Activated CD8-positive, alpha-beta T cell treated with anti-CD3 and anti-CD28 coated beads, Interleukin-2, amount 10 ng/mL, durations not matched to agents 7 days and 5 days (primary cell): Measurements from ENCODE around the gene CACNA1C. TPM values are rescaled to one million over a fixed set of nuclear protein-coding genes. Genes with fewer than 3 reads are reported as not detected.

Experiments used
- ATAC-seq: fragments of 150-1000 bp; cut with Tn5 transposase; one replicate; pipeline ENCODE4 v1.10.0; 2021; ENCODE audit warnings: moderate library complexity
- CTCF ChIA-PET: fragments of 350-600 bp; sonication (Branson Sonifier 250); formaldehyde crosslinking; loops from one replicate; lab custom pipeline; 2021; ENCODE audit warnings: antibody characterized with exemption; lab: Charles Lee
- POLR2A ChIA-PET: fragments of 350-600 bp; sonication (Branson Sonifier 250); formaldehyde crosslinking; loops from one replicate; lab custom pipeline; 2021; ENCODE audit warnings: antibody characterized with exemption; lab: Charles Lee
- DNase-seq: peaks from one replicate; pipeline ENCODE4 v3.0.0-alpha.2; 2020
- H3K27ac Mint-ChIP-seq: one replicate; pipeline ENCODE4 v1.8.0; 2021; ENCODE audit warnings: mild to moderate bottlenecking, mixed read lengths
- H3K27me3 Mint-ChIP-seq: one replicate; pipeline ENCODE4 v1.8.0; 2021; ENCODE audit warnings: low read depth, mixed read lengths
- H3K36me3 Mint-ChIP-seq: one replicate; pipeline ENCODE4 v1.8.0; 2021; ENCODE audit warnings: low read depth, mixed read lengths
- H3K4me1 Mint-ChIP-seq: one replicate; pipeline ENCODE4 v1.8.0; 2021; ENCODE audit warnings: low read depth, mixed read lengths
- H3K4me3 Mint-ChIP-seq: one replicate; pipeline ENCODE4 v1.8.0; 2021; ENCODE audit warnings: mild to moderate bottlenecking, mixed read lengths
- H3K9me3 Mint-ChIP-seq: one replicate; pipeline ENCODE4 v1.8.0; 2022; ENCODE audit warnings: mixed read lengths; ENCODE audit not compliant: insufficient read depth
- total RNA-seq, 2 experiments: library from RNA; stranded (reverse); gene quantifications; one replicate each; pipeline ENCODE4 v1.2.3, GENCODE V29; 2021

The CACNA1C gene
- total RNA-seq, 2 experiments from 2014 or later = 0.08 TPM

GRCh38 chr12:2609020-2609419 lies 556.2 kb downstream of the CACNA1C start:
- DNase-seq (no peak), ATAC-seq (no peak)
- Mint-ChIP-seq H3K27ac (no peak overlapping the region), H3K4me1 (no peaks in the 10 kb centered on the region), H3K27me3 (peaks cover 2% of the 10 kb centered on the region), H3K4me3 (no peak overlapping the region), H3K9me3 (no peaks in the 10 kb centered on the region), H3K36me3 (no peaks in the 10 kb centered on the region)
- POLR2A ChIA-PET = interaction anchor here (0.6 kb wide), 1 partner anchor 16 kb away, joined by 3 read pairs; no protein-coding TSS in a partner anchor
- CTCF ChIA-PET = no interaction called here

GRCh38 chr12:2610358-2610757 lies 557.6 kb downstream of the CACNA1C start:
- H3K27ac Mint-ChIP-seq = no peak overlapping the region
- H3K4me3 Mint-ChIP-seq = no peak overlapping the region
- H3K4me1 Mint-ChIP-seq = no peaks in the 10 kb centered on the region
- ATAC-seq = no peak
- H3K9me3 Mint-ChIP-seq = no peaks in the 10 kb centered on the region
- POLR2A ChIA-PET = no interaction called here
- CTCF ChIA-PET = no interaction called here
- H3K36me3 Mint-ChIP-seq = no peaks in the 10 kb centered on the region
- no peak for DNase-seq
- peaks cover 6% of the 10 kb centered on the region for H3K27me3 Mint-ChIP-seq

- Mint-ChIP-seq H3K4me3 (no peak overlapping the region), H3K36me3 (no peaks in the 10 kb centered on the region), H3K27ac (no peak overlapping the region), H3K4me1 (peaks cover 9% of the 10 kb centered on the region), H3K9me3 (no peaks in the 10 kb centered on the region), H3K27me3 (peaks cover 14% of the 10 kb centered on the region)
- ChIA-PET CTCF (no interaction called here), POLR2A (no interaction called here)
- DNase-seq = no peak
- no peak for ATAC-seq
Measured at GRCh38 chr12:2613326-2614073, 560.7 kb downstream of the CACNA1C start.

GRCh38 chr12:2614341-2614740 lies 561.6 kb downstream of the CACNA1C start:
- H3K36me3 Mint-ChIP-seq = no peaks in the 10 kb centered on the region
- no peak for DNase-seq
- peaks cover 9% of the 10 kb centered on the region for H3K4me1 Mint-ChIP-seq
- no peak for ATAC-seq
- no peak overlapping the region for H3K27ac Mint-ChIP-seq
- no peak overlapping the region for H3K4me3 Mint-ChIP-seq
- ChIA-PET CTCF (no interaction called here), POLR2A (no interaction called here)
- H3K9me3 Mint-ChIP-seq = no peaks in the 10 kb centered on the region
- peaks cover 16% of the 10 kb centered on the region for H3K27me3 Mint-ChIP-seq

GRCh38 chr12:2615665-2616402 lies 563.0 kb downstream of the CACNA1C start:
- no peaks in the 10 kb centered on the region for H3K36me3 Mint-ChIP-seq
- no peak for DNase-seq

GRCh38 chr12:2616763-2617162 lies 564.0 kb downstream of the CACNA1C start:
- no peaks in the 10 kb centered on the region for H3K9me3 Mint-ChIP-seq
- no peak overlapping the region for H3K4me3 Mint-ChIP-seq
- H3K27ac Mint-ChIP-seq = no peak overlapping the region
- H3K27me3 Mint-ChIP-seq = peaks cover 24% of the 10 kb centered on the region
- H3K4me1 Mint-ChIP-seq = peaks cover 14% of the 10 kb centered on the region
- CTCF ChIA-PET = interaction anchor here (1.3 kb wide), 1 partner anchor 33 kb away, joined by 3 read pairs; no protein-coding TSS in a partner anchor
- DNase-seq = no peak
- peak; percentile 39 for ATAC-seq
- no peaks in the 10 kb centered on the region for H3K36me3 Mint-ChIP-seq
- POLR2A ChIA-PET = no interaction called here

More at GRCh38 chr12:2615665-2616402, 563.0 kb downstream of the CACNA1C start:
- Mint-ChIP-seq H3K27ac (no peak overlapping the region), H3K4me1 (peaks cover 9% of the 10 kb centered on the region), H3K4me3 (no peak overlapping the region), H3K9me3 (no peaks in the 10 kb centered on the region), H3K27me3 (peaks cover 21% of the 10 kb centered on the region)
- no peak for ATAC-seq
- CTCF ChIA-PET = interaction anchor here (1.3 kb wide), 1 partner anchor 33 kb away, joined by 3 read pairs; no protein-coding TSS in a partner anchor
- POLR2A ChIA-PET = no interaction called here

- peaks cover 14% of the 10 kb centered on the region for H3K4me1 Mint-ChIP-seq
- H3K36me3 Mint-ChIP-seq = no peaks in the 10 kb centered on the region
- no peak for ATAC-seq
- H3K27ac Mint-ChIP-seq = no peak overlapping the region
- no peak for DNase-seq
- H3K9me3 Mint-ChIP-seq = no peaks in the 10 kb centered on the region
- ChIA-PET POLR2A (no interaction called here), CTCF (interaction anchor here (1.3 kb wide), 1 partner anchor 34 kb away, joined by 3 read pairs; no protein-coding TSS in a partner anchor)
- H3K4me3 Mint-ChIP-seq = no peak overlapping the region
- H3K27me3 Mint-ChIP-seq = peaks cover 25% of the 10 kb centered on the region
Measured at GRCh38 chr12:2617365-2617764, 564.6 kb downstream of the CACNA1C start.

- no peak overlapping the region for H3K4me3 Mint-ChIP-seq
- H3K9me3 Mint-ChIP-seq = no peaks in the 10 kb centered on the region
- ATAC-seq (no peak), DNase-seq (no peak)
- H3K27me3 Mint-ChIP-seq = peaks cover 29% of the 10 kb centered on the region
- CTCF ChIA-PET = no interaction called here
- no peaks in the 10 kb centered on the region for H3K36me3 Mint-ChIP-seq
- POLR2A ChIA-PET = no interaction called here
- H3K27ac Mint-ChIP-seq = no peak overlapping the region
- peaks cover 14% of the 10 kb centered on the region for H3K4me1 Mint-ChIP-seq
Measured at GRCh38 chr12:2618291-2618995, 565.7 kb downstream of the CACNA1C start.

- Mint-ChIP-seq H3K27me3 (peaks cover 29% of the 10 kb centered on the region), H3K4me3 (no peak overlapping the region), H3K36me3 (no peaks in the 10 kb centered on the region), H3K4me1 (peaks cover 14% of the 10 kb centered on the region), H3K9me3 (no peaks in the 10 kb centered on the region), H3K27ac (no peak overlapping the region)
- POLR2A ChIA-PET = no interaction called here
- CTCF ChIA-PET = no interaction called here
- ATAC-seq (no peak), DNase-seq (no peak)
Measured at GRCh38 chr12:2619136-2619535, 566.3 kb downstream of the CACNA1C start.

GRCh38 chr12:2622460-2622859 lies 569.7 kb downstream of the CACNA1C start:
- no peaks in the 10 kb centered on the region for H3K36me3 Mint-ChIP-seq
- CTCF ChIA-PET = interaction anchor here (1.1 kb wide), 1 partner anchor 39 kb away, joined by 3 read pairs; no protein-coding TSS in a partner anchor
- POLR2A ChIA-PET = no interaction called here
- H3K9me3 Mint-ChIP-seq = no peaks in the 10 kb centered on the region
- no peak overlapping the region for H3K4me3 Mint-ChIP-seq
- H3K27ac Mint-ChIP-seq = no peak overlapping the region
- peaks cover 27% of the 10 kb centered on the region for H3K27me3 Mint-ChIP-seq
- DNase-seq (no peak), ATAC-seq (no peak)
- peaks cover 9% of the 10 kb centered on the region for H3K4me1 Mint-ChIP-seq

- ATAC-seq = no peak
- POLR2A ChIA-PET = no interaction called here
Measured at GRCh38 chr12:2623472-2623871, 570.7 kb downstream of the CACNA1C start.

More at GRCh38 chr12:2623472-2623871, 570.7 kb downstream of the CACNA1C start:
- DNase-seq = no peak
- no peak overlapping the region for H3K4me3 Mint-ChIP-seq
- H3K36me3 Mint-ChIP-seq = no peaks in the 10 kb centered on the region
- peaks cover 5% of the 10 kb centered on the region for H3K4me1 Mint-ChIP-seq
- H3K9me3 Mint-ChIP-seq = no peaks in the 10 kb centered on the region
- peaks cover 32% of the 10 kb centered on the region for H3K27me3 Mint-ChIP-seq
- no peak overlapping the region for H3K27ac Mint-ChIP-seq
- CTCF ChIA-PET = interaction anchor here (1.1 kb wide), 2 partner anchors 10 to 40 kb away, joined by 3 read pairs; no protein-coding TSS in a partner anchor
